ENCODE measurements around the gene B3GALT4.
A peak's percentile ranks its signal among the peaks of the same experiment; 100 is the strongest.

The B3GALT4 gene

DNA sequence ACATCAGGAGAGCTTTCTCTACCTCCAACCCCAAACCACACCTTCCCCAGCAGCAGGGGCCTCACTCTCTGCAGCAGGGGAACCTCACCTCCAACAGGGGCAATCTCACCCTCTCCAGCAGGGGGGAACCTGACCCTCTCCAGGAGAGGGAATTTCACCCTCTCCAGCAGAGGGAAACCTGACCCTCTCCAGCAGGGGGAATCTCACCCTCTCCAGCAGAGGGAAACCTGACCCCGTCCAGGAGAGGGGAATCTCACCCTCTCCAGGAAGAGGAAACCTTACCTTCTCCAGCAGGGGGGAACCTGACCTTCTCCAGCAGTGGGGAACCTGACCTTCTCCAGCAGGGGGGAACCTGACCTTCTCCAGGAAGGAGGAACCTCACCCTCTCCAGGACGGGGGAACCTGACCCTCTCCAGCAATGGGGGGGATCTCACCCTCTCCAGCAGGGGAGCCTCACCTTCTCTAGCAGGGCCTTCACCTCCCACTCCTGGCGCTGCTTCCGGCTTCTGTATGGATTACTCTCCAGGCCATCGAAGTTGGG lies 3.1 kb downstream of the B3GALT4 start (continued):
- TF ChIP-seq, protein P1, sequence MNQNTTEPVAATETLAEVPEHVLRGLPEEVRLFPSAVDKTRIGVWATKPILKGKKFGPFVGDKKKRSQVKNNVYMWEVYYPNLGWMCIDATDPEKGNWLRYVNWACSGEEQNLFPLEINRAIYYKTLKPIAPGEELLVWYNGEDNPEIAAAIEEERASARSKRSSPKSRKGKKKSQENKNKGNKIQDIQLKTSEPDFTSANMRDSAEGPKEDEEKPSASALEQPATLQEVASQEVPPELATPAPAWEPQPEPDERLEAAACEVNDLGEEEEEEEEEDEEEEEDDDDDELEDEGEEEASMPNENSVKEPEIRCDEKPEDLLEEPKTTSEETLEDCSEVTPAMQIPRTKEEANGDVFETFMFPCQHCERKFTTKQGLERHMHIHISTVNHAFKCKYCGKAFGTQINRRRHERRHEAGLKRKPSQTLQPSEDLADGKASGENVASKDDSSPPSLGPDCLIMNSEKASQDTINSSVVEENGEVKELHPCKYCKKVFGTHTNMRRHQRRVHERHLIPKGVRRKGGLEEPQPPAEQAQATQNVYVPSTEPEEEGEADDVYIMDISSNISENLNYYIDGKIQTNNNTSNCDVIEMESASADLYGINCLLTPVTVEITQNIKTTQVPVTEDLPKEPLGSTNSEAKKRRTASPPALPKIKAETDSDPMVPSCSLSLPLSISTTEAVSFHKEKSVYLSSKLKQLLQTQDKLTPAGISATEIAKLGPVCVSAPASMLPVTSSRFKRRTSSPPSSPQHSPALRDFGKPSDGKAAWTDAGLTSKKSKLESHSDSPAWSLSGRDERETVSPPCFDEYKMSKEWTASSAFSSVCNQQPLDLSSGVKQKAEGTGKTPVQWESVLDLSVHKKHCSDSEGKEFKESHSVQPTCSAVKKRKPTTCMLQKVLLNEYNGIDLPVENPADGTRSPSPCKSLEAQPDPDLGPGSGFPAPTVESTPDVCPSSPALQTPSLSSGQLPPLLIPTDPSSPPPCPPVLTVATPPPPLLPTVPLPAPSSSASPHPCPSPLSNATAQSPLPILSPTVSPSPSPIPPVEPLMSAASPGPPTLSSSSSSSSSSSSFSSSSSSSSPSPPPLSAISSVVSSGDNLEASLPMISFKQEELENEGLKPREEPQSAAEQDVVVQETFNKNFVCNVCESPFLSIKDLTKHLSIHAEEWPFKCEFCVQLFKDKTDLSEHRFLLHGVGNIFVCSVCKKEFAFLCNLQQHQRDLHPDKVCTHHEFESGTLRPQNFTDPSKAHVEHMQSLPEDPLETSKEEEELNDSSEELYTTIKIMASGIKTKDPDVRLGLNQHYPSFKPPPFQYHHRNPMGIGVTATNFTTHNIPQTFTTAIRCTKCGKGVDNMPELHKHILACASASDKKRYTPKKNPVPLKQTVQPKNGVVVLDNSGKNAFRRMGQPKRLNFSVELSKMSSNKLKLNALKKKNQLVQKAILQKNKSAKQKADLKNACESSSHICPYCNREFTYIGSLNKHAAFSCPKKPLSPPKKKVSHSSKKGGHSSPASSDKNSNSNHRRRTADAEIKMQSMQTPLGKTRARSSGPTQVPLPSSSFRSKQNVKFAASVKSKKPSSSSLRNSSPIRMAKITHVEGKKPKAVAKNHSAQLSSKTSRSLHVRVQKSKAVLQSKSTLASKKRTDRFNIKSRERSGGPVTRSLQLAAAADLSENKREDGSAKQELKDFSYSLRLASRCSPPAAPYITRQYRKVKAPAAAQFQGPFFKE (tag by site-specific recombination; IDR thresholded peaks at IDR 0.05; ENCODE audit: borderline replicate concordance), result no peak
- TF ChIP-seq ZNF654 (tag by site-specific recombination; IDR thresholded peaks at IDR 0.05; ENCODE audit: low read depth), result peak; percentile 72
- TF ChIP-seq, protein P2, sequence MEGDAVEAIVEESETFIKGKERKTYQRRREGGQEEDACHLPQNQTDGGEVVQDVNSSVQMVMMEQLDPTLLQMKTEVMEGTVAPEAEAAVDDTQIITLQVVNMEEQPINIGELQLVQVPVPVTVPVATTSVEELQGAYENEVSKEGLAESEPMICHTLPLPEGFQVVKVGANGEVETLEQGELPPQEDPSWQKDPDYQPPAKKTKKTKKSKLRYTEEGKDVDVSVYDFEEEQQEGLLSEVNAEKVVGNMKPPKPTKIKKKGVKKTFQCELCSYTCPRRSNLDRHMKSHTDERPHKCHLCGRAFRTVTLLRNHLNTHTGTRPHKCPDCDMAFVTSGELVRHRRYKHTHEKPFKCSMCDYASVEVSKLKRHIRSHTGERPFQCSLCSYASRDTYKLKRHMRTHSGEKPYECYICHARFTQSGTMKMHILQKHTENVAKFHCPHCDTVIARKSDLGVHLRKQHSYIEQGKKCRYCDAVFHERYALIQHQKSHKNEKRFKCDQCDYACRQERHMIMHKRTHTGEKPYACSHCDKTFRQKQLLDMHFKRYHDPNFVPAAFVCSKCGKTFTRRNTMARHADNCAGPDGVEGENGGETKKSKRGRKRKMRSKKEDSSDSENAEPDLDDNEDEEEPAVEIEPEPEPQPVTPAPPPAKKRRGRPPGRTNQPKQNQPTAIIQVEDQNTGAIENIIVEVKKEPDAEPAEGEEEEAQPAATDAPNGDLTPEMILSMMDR (tag by site-specific recombination; IDR thresholded peaks at IDR 0.05), result peak; percentile 99
- TF ChIP-seq ZNF664 (tag by site-specific recombination; IDR thresholded peaks at IDR 0.05), result no peak
- no peak for TF ChIP-seq ZFP37 (tag by site-specific recombination; IDR thresholded peaks at IDR 0.05)
- TF ChIP-seq, protein P3, sequence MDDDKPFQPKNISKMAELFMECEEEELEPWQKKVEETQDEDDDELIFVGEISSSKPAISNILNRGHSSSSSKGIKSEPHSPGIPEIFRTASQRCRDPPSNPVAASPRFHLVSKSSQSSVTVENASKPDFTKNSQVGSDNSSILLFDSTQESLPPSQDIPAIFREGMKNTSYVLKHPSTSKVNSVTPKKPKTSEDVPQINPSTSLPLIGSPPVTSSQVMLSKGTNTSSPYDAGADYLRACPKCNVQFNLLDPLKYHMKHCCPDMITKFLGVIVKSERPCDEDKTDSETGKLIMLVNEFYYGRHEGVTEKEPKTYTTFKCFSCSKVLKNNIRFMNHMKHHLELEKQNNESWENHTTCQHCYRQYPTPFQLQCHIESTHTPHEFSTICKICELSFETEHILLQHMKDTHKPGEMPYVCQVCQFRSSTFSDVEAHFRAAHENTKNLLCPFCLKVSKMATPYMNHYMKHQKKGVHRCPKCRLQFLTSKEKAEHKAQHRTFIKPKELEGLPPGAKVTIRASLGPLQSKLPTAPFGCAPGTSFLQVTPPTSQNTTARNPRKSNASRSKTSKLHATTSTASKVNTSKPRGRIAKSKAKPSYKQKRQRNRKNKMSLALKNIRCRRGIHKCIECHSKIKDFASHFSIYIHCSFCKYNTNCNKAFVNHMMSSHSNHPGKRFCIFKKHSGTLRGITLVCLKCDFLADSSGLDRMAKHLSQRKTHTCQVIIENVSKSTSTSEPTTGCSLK (tag by site-specific recombination; IDR thresholded peaks at IDR 0.05), result no peak
- no peak for TF ChIP-seq ZNF624 (tag by site-specific recombination; IDR thresholded peaks at IDR 0.05)
- no peak for TF ChIP-seq ZNF707 (tag by site-specific recombination; IDR thresholded peaks at IDR 0.05)
- TF ChIP-seq ZNF223 (tag by site-specific recombination; IDR thresholded peaks at IDR 0.05), result no peak
- TF ChIP-seq GLIS1 (tag by site-specific recombination; IDR thresholded peaks at IDR 0.05), result peak; percentile 100
- TF ChIP-seq, protein P4, sequence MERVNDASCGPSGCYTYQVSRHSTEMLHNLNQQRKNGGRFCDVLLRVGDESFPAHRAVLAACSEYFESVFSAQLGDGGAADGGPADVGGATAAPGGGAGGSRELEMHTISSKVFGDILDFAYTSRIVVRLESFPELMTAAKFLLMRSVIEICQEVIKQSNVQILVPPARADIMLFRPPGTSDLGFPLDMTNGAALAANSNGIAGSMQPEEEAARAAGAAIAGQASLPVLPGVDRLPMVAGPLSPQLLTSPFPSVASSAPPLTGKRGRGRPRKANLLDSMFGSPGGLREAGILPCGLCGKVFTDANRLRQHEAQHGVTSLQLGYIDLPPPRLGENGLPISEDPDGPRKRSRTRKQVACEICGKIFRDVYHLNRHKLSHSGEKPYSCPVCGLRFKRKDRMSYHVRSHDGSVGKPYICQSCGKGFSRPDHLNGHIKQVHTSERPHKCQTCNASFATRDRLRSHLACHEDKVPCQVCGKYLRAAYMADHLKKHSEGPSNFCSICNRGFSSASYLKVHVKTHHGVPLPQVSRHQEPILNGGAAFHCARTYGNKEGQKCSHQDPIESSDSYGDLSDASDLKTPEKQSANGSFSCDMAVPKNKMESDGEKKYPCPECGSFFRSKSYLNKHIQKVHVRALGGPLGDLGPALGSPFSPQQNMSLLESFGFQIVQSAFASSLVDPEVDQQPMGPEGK (tag by site-specific recombination; IDR thresholded peaks at IDR 0.05), result peak; percentile 57
- TF ChIP-seq ZNF391 (tag by site-specific recombination; IDR thresholded peaks at IDR 0.05; ENCODE audit: borderline replicate concordance, low read depth), result no peak
- TF ChIP-seq, protein P5, sequence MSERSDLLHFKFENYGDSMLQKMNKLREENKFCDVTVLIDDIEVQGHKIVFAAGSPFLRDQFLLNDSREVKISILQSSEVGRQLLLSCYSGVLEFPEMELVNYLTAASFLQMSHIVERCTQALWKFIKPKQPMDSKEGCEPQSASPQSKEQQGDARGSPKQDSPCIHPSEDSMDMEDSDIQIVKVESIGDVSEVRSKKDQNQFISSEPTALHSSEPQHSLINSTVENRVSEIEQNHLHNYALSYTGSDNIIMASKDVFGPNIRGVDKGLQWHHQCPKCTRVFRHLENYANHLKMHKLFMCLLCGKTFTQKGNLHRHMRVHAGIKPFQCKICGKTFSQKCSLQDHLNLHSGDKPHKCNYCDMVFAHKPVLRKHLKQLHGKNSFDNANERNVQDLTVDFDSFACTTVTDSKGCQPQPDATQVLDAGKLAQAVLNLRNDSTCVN (tag by site-specific recombination; optimal IDR thresholded peaks at IDR 0.05), result no peak
- TF ChIP-seq ZNF658 (tag by site-specific recombination; IDR thresholded peaks at IDR 0.05), result no peak
- TF ChIP-seq SALL2 (tag by site-specific recombination; IDR thresholded peaks at IDR 0.05; ENCODE audit: borderline replicate concordance), result no peak
- TF ChIP-seq ZBTB8A (tag by site-specific recombination; IDR thresholded peaks at IDR 0.05), result 0 out of 2 replicates have a peak, but pooled peaks have one; percentile 21
- TF ChIP-seq, protein P6, sequence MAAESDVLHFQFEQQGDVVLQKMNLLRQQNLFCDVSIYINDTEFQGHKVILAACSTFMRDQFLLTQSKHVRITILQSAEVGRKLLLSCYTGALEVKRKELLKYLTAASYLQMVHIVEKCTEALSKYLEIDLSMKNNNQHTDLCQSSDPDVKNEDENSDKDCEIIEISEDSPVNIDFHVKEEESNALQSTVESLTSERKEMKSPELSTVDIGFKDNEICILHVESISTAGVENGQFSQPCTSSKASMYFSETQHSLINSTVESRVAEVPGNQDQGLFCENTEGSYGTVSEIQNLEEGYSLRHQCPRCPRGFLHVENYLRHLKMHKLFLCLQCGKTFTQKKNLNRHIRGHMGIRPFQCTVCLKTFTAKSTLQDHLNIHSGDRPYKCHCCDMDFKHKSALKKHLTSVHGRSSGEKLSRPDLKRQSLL (tag by site-specific recombination; IDR thresholded peaks at IDR 0.05), result no peak
- peak; percentile 99 for TF ChIP-seq ZIC2 (tag by site-specific recombination; IDR thresholded peaks at IDR 0.05)
- no peak for TF ChIP-seq FEZF1 (tag by site-specific recombination; IDR thresholded peaks at IDR 0.05)
- TF ChIP-seq, protein P7, sequence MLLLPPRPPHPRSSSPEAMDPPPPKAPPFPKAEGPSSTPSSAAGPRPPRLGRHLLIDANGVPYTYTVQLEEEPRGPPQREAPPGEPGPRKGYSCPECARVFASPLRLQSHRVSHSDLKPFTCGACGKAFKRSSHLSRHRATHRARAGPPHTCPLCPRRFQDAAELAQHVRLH (tag by site-specific recombination; IDR thresholded peaks at IDR 0.05), result no peak
- TF ChIP-seq, protein P8, sequence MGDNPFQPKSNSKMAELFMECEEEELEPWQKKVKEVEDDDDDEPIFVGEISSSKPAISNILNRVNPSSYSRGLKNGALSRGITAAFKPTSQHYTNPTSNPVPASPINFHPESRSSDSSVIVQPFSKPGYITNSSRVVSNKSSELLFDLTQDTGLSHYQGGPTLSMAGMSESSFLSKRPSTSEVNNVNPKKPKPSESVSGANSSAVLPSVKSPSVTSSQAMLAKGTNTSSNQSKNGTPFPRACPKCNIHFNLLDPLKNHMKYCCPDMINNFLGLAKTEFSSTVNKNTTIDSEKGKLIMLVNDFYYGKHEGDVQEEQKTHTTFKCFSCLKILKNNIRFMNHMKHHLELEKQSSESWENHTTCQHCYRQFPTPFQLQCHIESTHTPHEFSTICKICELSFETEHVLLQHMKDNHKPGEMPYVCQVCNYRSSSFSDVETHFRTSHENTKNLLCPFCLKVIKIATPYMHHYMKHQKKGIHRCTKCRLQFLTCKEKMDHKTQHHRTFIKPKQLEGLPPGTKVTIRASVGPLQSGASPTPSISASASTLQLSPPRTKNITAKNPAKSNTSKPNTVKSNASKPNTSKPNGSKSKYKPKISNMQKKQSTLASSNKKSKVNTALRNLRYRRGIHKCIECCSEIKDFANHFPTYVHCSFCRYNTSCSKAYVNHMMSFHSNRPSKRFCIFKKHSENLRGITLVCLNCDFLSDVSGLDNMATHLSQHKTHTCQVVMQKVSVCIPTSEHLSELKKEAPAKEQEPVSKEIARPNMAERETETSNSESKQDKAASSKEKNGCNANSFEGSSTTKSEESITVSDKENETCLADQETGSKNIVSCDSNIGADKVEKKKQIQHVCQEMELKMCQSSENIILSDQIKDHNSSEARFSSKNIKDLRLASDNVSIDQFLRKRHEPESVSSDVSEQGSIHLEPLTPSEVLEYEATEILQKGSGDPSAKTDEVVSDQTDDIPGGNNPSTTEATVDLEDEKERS (tag by site-specific recombination; IDR thresholded peaks at IDR 0.05), result no peak
